HG02884 (cell line): ENCODE results near the gene KRT32.
"Not testable (repeated sequence)": the region's sequence is repeated elsewhere in the genome, so short reads cannot be mapped to it uniquely, and the experiment has no call there.

Source experiments
- ATAC-seq: cut with Tn5 transposase; IDR thresholded peaks from one replicate; pipeline ENCODE4 v1.9.1; 2021; ENCODE audit warnings: mild to moderate bottlenecking, moderate library complexity; ENCODE audit not compliant: unreplicated experiment

KRT32 gene

GRCh38 chr17:41433586-41433985 lies 33.6 kb downstream of the KRT32 start:
- ATAC-seq = no peak

GRCh38 chr17:41430376-41430775 lies 36.8 kb downstream of the KRT32 start:
- ATAC-seq = not testable (repeated sequence)

- ATAC-seq = no peak
Observed at GRCh38 chr17:41429667-41430066, 37.5 kb downstream of the KRT32 start.

GRCh38 chr17:41428591-41429291 lies 38.4 kb downstream of the KRT32 start:
- no peak for ATAC-seq

- no peak for ATAC-seq
Observed at GRCh38 chr17:41424111-41424635, 43.0 kb downstream of the KRT32 start, which contains the start of gene KRT37. TSS of gene KRT37 (minus strand) at chr17:41424585. CDS start at chr17:41424523, 62 bp downstream.

GRCh38 chr17:41422586-41422985 lies 44.6 kb downstream of the KRT32 start:
- not testable (repeated sequence) for ATAC-seq

- ATAC-seq = no peak
Observed at GRCh38 chr17:41421617-41422016, 45.6 kb downstream of the KRT32 start.

GRCh38 chr17:41421116-41421515 lies 46.1 kb downstream of the KRT32 start:
- no peak for ATAC-seq

- no peak for ATAC-seq
Observed at GRCh38 chr17:41420134-41420533, 47.1 kb downstream of the KRT32 start.

GRCh38 chr17:41419716-41420115 lies 47.5 kb downstream of the KRT32 start:
- no peak for ATAC-seq

GRCh38 chr17:41418116-41418860 lies 48.9 kb downstream of the KRT32 start:
- no peak for ATAC-seq

- ATAC-seq = no peak
Observed at GRCh38 chr17:41417576-41418015, 49.6 kb downstream of the KRT32 start.

- no peak for ATAC-seq
Observed at GRCh38 chr17:41417127-41417526, 50.1 kb downstream of the KRT32 start.

GRCh38 chr17:41416479-41416878 lies 50.7 kb downstream of the KRT32 start:
- ATAC-seq = no peak

GRCh38 chr17:41415833-41416335 lies 51.3 kb downstream of the KRT32 start:
- no peak for ATAC-seq

- no peak for ATAC-seq
Observed at GRCh38 chr17:41415411-41415810, 51.8 kb downstream of the KRT32 start.

- no peak for ATAC-seq
Observed at GRCh38 chr17:41413982-41414381, 53.2 kb downstream of the KRT32 start.

- ATAC-seq = no peak
Observed at GRCh38 chr17:41413353-41413957, 53.7 kb downstream of the KRT32 start.

- no peak for ATAC-seq
Observed at GRCh38 chr17:41411072-41411840, 55.9 kb downstream of the KRT32 start.
